Ovary (tissue), 9 donors: ENCODE results near the gene RAD52. TPM values are rescaled to one million over a fixed set of nuclear protein-coding genes. Genes with fewer than 3 reads are reported as not detected.

Experiments
- DNase-seq, 5 donors: peaks; one replicate each; pipeline ENCODE4 v3.0.0-alpha.2; 2019 to 2020
- H3K27ac ChIP-seq, 2 donors: fragments of 200-600 bp; one replicate each; pipeline versions ENCODE4 v1.5.1 to v1.8.0; 2019 to 2022
- H3K27me3 ChIP-seq: fragments of 200-600 bp; one replicate; pipeline ENCODE4 v1.8.0; 2022
- H3K36me3 ChIP-seq: fragments of 200-600 bp; sonication (generic); one replicate; pipeline ENCODE4 v1.5.1; 2019
- H3K4me1 ChIP-seq: one replicate; pipeline ENCODE4 v1.8.1; 2013; ENCODE audit warnings: mild to moderate bottlenecking, moderate library complexity; ENCODE audit not compliant: insufficient read depth
- H3K4me3 ChIP-seq: fragments of 200-600 bp; sonication (generic); one replicate; pipeline ENCODE4 v1.5.1; 2017
- H3K9me3 ChIP-seq, 2 donors: fragments of 200-600 bp in 1 of 2; sonication (generic) in 1 of 2; one replicate each; pipeline versions ENCODE4 v1.5.1 to v1.8.1; 2013 to 2019; ENCODE audit warnings: mild to moderate bottlenecking in 1 of 2, moderate library complexity in 1 of 2
- EP300 ChIP-seq: sonication (generic); formaldehyde crosslinking; IDR thresholded peaks from one replicate; pipeline ENCODE4 v1.6.1; 2017; ENCODE audit warnings: antibody characterized with exemption
- POLR2A ChIP-seq: fragments of 450-650 bp; IDR thresholded peaks from one replicate; pipeline ENCODE4 v1.6.1; 2017; ENCODE audit warnings: antibody characterized with exemption, mild to moderate bottlenecking, moderate library complexity
- WGBS, 3 donors: extraction: QIAGEN DNeasy Blood & Tissue Kit in 1 of 3; methylation state at CpG; one replicate each; pipeline versions ENCODE4 v1.1.5 to v1.1.7; 2013 to 2017; 5-methylcytosine and 5-hydroxymethylcytosine counted together
- intact Hi-C, 4 donors: fragments of 100-400 bp; cut with DNase I; formaldehyde crosslinking; loops; one replicate each; pipeline versions ENCODE4 v1.11.0 to v1.15.1; 2022 to 2023
- polyA plus RNA-seq, 2 donors: library from polyadenylated mRNA; stranded (reverse); fragments of 200-250 nt in 1 of 2; fragments of 350-450 nt in 1 of 2; fragmentation: Illumina TruSeq in 1 of 2; extraction: RNeasy Lipid Tissue Mini Kit (QIAGEN cat#74804) in 1 of 2; gene quantifications; one replicate each; pipeline ENCODE4 v1.2.3, GENCODE V29; 2013 to 2014
- total RNA-seq, 7 donors: library from RNA; depleted of rRNA in 2 of 7; stranded (reverse); fragments of >200 nt in 2 of 7; fragmentation: NEBNext Ultra II Directional in 3 of 7; extraction: Animal tissue kit (Norgen Biotek cat#: 25700) in 3 of 7; gene quantifications; one replicate each; pipeline versions ENCODE4 v1.1.0 to v1.2.4, GENCODE V29; 2016 to 2023
- TF ChIP-seq, protein P1 (sequence below), 3 donors: fragments of 450-650 bp in 2 of 3; fragments of 200-600 bp in 1 of 3; IDR thresholded peaks; one replicate each; pipeline versions ENCODE4 v1.5.1 to v1.8.0; 2016 to 2022; ENCODE audit warnings: antibody characterized with exemption in 3 of 3, mild to moderate bottlenecking in 1 of 3
- donor health status: DM: no; HTN: no; CAD: no; lungs with moderate emphysema.
- donor health status: DM: no; HTN: no; CAD: no.
- donor health status: Bipolar disorder and iron deficiency.
- donor health status: DM: yes; HTN: yes; CAD: no.
- donor health status: DM: no; HTN: no; CAD: no.
- donor health status: DM: yes; HTN: yes; CAD: no.

The RAD52 gene
- total and polyA plus RNA-seq, 9 donors: 8.9 to 20.2 (median 13.0) TPM

DNA sequence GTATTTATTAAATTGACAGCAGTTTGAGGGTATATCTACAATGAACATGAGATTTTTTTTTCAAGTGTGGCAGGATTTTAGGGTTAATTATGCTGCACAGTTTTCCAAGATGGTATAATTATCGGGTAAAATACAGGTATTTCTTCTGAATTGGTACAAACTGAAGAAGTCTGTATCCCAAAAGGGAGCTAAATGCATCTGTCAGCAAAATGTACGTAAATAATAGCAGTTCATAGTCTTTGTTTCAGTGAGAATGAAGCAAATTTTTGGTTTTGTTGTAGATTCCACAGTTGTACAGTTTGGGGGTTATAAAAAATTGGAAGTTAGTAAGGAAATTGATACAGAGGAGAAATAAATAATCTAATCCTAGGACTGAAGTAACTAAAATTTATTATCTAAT lies 63.3 kb downstream of the RAD52 start:
- Histone ChIP-seq H3K4me1 (no peaks in the 10 kb centered on the region), H3K27me3 (no peaks in the 10 kb centered on the region), H3K9me3 (no peaks in the 10 kb centered on the region), H3K27ac (no peak overlapping the region), H3K4me3 (no peak overlapping the region), H3K36me3 (no peaks in the 10 kb centered on the region)
- TF ChIP-seq, protein P1, sequence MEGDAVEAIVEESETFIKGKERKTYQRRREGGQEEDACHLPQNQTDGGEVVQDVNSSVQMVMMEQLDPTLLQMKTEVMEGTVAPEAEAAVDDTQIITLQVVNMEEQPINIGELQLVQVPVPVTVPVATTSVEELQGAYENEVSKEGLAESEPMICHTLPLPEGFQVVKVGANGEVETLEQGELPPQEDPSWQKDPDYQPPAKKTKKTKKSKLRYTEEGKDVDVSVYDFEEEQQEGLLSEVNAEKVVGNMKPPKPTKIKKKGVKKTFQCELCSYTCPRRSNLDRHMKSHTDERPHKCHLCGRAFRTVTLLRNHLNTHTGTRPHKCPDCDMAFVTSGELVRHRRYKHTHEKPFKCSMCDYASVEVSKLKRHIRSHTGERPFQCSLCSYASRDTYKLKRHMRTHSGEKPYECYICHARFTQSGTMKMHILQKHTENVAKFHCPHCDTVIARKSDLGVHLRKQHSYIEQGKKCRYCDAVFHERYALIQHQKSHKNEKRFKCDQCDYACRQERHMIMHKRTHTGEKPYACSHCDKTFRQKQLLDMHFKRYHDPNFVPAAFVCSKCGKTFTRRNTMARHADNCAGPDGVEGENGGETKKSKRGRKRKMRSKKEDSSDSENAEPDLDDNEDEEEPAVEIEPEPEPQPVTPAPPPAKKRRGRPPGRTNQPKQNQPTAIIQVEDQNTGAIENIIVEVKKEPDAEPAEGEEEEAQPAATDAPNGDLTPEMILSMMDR (IDR thresholded peaks at IDR 0.05): no peak
- TF ChIP-seq POLR2A (no peak), EP300 (no peak)
- DNase-seq: no peak
- 88 to 90% (median 89%) methylated on average over 2 of the region's 2 CpGs for WGBS, 3 donors
- intact Hi-C loops: no loop called here

DNA sequence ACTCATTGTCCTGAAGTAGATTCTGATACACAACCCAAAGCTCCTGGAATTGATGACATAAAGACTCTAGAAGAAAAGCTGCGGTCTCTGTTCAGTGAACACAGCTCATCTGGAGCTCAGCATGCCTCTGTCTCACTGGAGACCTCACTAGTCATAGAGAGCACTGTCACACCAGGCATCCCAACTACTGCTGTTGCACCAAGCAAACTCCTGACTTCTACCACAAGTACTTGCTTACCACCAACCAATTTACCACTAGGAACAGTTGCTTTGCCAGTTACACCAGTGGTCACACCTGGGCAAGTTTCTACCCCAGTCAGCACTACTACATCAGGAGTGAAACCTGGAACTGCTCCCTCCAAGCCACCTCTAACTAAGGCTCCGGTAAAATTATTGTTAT lies 63.8 kb downstream of the RAD52 start:
- no peak for DNase-seq
- Histone ChIP-seq H3K27ac (no peak overlapping the region), H3K9me3 (no peaks in the 10 kb centered on the region), H3K36me3 (no peaks in the 10 kb centered on the region), H3K4me1 (no peaks in the 10 kb centered on the region), H3K4me3 (no peak overlapping the region), H3K27me3 (no peaks in the 10 kb centered on the region)
- intact Hi-C loops: no loop called here
- 91 to 97% (median 95%) methylated on average over 2 of the region's 2 CpGs for WGBS, 3 donors
- TF ChIP-seq EP300 (no peak), POLR2A (no peak)
- TF ChIP-seq, protein P1 (IDR thresholded peaks at IDR 0.05): no peak

DNA sequence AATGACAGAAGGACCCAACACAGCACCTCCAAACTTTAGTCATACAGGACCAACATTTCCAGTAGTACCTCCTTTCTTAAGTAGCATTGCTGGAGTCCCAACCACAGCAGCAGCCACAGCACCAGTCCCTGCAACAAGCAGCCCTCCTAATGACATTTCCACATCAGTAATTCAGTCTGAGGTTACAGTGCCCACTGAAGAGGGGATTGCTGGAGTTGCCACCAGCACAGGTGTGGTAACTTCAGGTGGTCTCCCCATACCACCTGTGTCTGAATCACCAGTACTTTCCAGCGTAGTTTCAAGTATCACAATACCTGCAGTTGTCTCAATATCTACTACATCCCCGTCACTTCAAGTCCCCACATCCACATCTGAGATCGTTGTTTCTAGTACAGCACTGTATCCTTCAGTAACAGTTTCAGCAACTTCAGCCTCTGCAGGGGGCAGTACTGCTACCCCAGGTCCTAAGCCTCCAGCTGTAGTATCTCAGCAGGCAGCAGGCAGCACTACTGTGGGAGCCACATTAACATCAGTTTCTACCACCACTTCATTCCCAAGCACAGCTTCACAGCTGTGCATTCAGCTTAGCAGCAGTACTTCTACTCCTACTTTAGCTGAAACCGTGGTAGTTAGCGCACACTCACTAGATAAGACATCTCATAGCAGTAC lies 64.6 kb downstream of the RAD52 start:
- Histone ChIP-seq H3K36me3 (no peaks in the 10 kb centered on the region), H3K27me3 (no peaks in the 10 kb centered on the region)
- 90 to 96% (median 94%) methylated on average over 5 of the region's 5 CpGs for WGBS, 3 donors

DNA sequence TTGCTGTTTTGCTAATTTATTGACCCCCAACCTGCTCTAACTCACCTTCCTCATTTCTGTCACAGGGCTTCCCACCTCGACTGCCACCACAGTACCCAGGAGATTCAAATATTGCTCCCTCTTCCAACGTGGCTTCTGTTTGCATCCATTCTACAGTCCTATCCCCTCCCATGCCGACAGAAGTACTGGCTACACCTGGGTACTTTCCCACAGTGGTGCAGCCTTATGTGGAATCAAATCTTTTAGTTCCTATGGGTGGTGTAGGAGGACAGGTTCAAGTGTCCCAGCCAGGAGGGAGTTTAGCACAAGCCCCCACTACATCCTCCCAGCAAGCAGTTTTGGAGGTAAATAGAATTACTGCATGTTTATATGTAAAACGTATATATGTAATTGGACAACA lies 68.8 kb downstream of the RAD52 start:
- H3K27me3 ChIP-seq: no peaks in the 10 kb centered on the region
- no peak overlapping the region for H3K4me3 ChIP-seq
- no peak for TF ChIP-seq POLR2A
- TF ChIP-seq, protein P1 (IDR thresholded peaks at IDR 0.05): no peak
- no peak for DNase-seq
- H3K9me3 ChIP-seq: no peaks in the 10 kb centered on the region
- 83 to 86% (median 83%) methylated on average over 4 of the region's 4 CpGs for WGBS, 3 donors
- intact Hi-C loops: no loop called here
- H3K4me1 ChIP-seq: no peaks in the 10 kb centered on the region
- H3K27ac ChIP-seq: no peak overlapping the region
- no peaks in the 10 kb centered on the region for H3K36me3 ChIP-seq

More for the DNA sequence above, 64.6 kb downstream of the RAD52 start:
- intact Hi-C loops: no loop called here
- DNase-seq: no peak
- H3K4me1 ChIP-seq: no peaks in the 10 kb centered on the region
- H3K27ac ChIP-seq: no peak overlapping the region
- no peak overlapping the region for H3K4me3 ChIP-seq
- no peak for TF ChIP-seq POLR2A
- TF ChIP-seq, protein P1 (IDR thresholded peaks at IDR 0.05): no peak
- TF ChIP-seq EP300: no peak
- H3K9me3 ChIP-seq: no peaks in the 10 kb centered on the region
